Stomach (tissue), 4 donors: Measurements from ENCODE around the gene ATG5.

Source experiments
- CTCF ChIP-seq, 7 experiments: fragments of 450-650 bp in 4 of 7; fragments of 200-600 bp in 3 of 7; sonication (generic) in 3 of 7; IDR thresholded peaks; one replicate each; pipeline ENCODE4 v1.5.1; 2016 to 2019; ENCODE audit warnings: antibody characterized with exemption in 7 of 7, control low read depth in 2 of 7, mild to moderate bottlenecking in 1 of 7
- EP300 ChIP-seq: sonication (generic); formaldehyde crosslinking; IDR thresholded peaks from one replicate; pipeline ENCODE4 v1.6.1; 2017; ENCODE audit warnings: antibody characterized with exemption
- POLR2AphosphoS5 ChIP-seq, 3 donors: sonication (generic); formaldehyde crosslinking; IDR thresholded peaks; one replicate each; pipeline ENCODE4 v1.6.1; 2016; ENCODE audit warnings: antibody characterized with exemption in 3 of 3

GRCh38 chr6:106186714-106187113, 138.8 kb downstream of the ATG5 start:
- no peak for TF ChIP-seq CTCF (IDR thresholded peaks at IDR 0.05)
- no peak for TF ChIP-seq EP300
- no peak for TF ChIP-seq POLR2AphosphoS5 (IDR thresholded peaks at IDR 0.05)
